Measurements from ENCODE around the gene A2ML1. TPM values are rescaled to one million over a fixed set of nuclear protein-coding genes. Genes with fewer than 3 reads are reported as not detected.
A peak's percentile ranks its signal among the peaks of the same experiment; 100 is the strongest.
"Not testable (repeated sequence)": the region's sequence is repeated elsewhere in the genome, so short reads cannot be mapped to it uniquely, and the experiment has no call there.

Gene A2ML1
- total RNA-seq: not detected in 2 replicates

DNA sequence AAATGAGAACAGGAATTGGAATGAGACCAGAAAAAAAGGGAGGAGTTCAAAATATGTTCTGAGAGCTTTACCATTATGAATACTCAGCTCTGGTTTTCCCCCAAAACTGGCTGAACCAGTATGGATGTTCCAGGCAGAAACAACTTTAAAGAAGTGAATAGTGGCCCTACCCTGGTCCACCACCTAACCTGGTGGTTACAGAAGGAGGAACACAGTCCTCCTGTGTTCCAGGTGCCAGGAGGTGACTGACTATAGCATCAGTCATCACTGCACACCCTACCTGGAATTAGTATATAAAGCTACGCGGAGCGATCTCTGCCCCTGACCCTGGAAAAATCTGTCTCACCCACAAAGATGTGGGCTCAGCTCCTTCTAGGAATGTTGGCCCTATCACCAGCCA is at the start of gene A2ML1:
Gene A2ML1, plus strand, starts transcription at position 324 of the 400 bp plus-strand sequence. Its CDS starts 31 bp downstream, at position 355.
- H3K4me1 Mint-ChIP-seq: peaks cover under 1% of the 10 kb centered on the region
- DNase-seq: no peak
- H3K9me3 Mint-ChIP-seq: no peaks in the 10 kb centered on the region
- peaks cover 15% of the 10 kb centered on the region for H3K27me3 Mint-ChIP-seq
- H3K27ac Mint-ChIP-seq: no peak within 1 kb of the TSS
- H3K4me3 Mint-ChIP-seq: no peak within 1 kb of the TSS
- H3K36me3 Mint-ChIP-seq (ENCODE audit: low read depth): no peaks in the 10 kb centered on the region
- intact Hi-C loops (cut with micrococcal nuclease): no loop called here

DNA sequence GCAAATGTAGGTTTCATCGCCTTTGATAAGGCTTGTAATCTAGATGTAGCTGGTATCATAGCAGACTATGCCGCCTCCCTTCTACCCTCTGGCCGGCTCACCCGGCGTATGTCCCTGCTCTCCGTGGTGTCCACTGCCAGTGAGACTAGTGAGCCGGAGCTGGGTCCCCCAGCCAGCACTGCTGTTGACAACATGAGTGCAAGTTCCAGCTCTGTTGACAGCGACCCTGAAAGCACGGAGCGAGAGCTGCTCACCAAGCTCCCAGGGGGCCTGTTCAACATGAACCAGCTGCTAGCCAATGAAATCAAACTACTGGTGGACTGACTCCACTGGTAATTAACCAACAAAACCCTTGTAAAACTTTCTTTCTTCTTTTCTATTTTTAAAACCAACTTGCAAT is 49.0 kb upstream of the A2ML1 start:
- intact Hi-C loops (cut with micrococcal nuclease): no loop called here
- Mint-ChIP-seq H3K27me3 (no peaks in the 10 kb centered on the region), H3K27ac (no peak overlapping the region), H3K36me3 (ENCODE audit: low read depth) (no peaks in the 10 kb centered on the region), H3K9me3 (no peaks in the 10 kb centered on the region), H3K4me3 (no peak overlapping the region), H3K4me1 (no peaks in the 10 kb centered on the region)
- DNase-seq: no peak

DNA sequence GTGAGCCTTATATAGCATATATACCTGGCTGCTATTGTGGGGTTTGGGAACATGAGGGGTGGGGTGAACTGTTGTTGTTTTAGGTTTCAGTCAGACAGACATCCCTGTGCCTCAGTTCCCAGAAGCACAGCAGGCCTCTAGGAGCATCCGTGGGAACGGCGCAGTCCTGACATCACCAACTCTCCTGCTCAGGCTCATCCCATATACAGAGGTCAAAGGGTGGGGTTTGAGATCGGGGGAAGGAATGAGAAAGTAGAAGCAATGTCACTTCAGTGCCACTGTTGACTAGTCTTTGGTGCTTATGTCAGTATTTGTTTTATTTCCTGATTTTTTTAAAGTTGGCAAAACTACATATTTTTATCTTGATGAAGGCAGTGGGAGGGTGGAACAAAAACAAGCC is 43.1 kb upstream of the A2ML1 start:
- H3K36me3 Mint-ChIP-seq (ENCODE audit: low read depth): no peaks in the 10 kb centered on the region
- H3K4me1 Mint-ChIP-seq: no peaks in the 10 kb centered on the region
- intact Hi-C loops (cut with micrococcal nuclease): no loop called here
- no peak overlapping the region for H3K27ac Mint-ChIP-seq
- H3K9me3 Mint-ChIP-seq: no peaks in the 10 kb centered on the region
- peaks cover 2% of the 10 kb centered on the region for H3K27me3 Mint-ChIP-seq
- no peak for DNase-seq
- H3K4me3 Mint-ChIP-seq: no peak overlapping the region

DNA sequence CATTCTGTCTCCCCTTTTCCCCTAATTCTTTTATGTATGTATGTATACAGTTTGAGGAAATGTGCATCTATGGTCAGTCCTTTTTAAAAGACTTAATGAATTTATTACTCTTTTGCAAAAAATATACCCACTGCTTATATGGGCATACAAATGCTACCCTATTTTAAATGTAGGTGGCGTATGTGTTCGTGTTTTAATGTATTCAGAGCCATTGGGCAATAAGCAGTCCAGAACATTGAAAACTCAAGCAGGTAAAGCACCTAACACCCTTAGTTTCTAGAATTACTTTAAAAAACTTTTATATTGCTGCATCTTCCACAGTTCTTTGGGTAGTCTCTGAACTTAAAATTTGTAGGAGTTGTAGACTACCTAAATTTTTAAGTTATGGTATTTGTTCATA is 42.6 kb upstream of the A2ML1 start:
- H3K4me3 Mint-ChIP-seq: no peak overlapping the region
- no peaks in the 10 kb centered on the region for H3K9me3 Mint-ChIP-seq
- no peak for DNase-seq
- no peaks in the 10 kb centered on the region for H3K4me1 Mint-ChIP-seq
- no peak overlapping the region for H3K27ac Mint-ChIP-seq
- no peaks in the 10 kb centered on the region for H3K36me3 Mint-ChIP-seq (ENCODE audit: low read depth)
- H3K27me3 Mint-ChIP-seq: peaks cover 2% of the 10 kb centered on the region
- intact Hi-C loops (cut with micrococcal nuclease): no loop called here

DNA sequence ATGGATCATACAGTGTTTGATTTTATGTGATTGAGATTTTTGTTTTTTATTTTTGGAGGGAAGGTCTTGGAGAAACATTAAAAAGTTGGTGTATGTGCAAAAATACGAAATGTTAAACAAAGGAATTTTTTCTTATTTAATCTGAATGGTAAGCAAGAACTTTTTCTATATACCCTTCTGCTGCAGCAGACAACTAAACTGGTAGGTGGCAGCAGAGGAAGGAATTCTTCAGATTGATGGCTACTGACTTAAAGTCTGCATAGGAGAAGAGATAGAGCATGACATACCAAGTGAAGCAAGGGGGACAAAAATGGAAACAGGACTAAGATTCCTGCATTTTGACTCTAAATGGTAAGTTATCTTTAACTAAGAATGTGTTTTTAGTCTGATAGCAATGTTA is 42.0 kb upstream of the A2ML1 start:
- intact Hi-C loops (cut with micrococcal nuclease): no loop called here

DNA sequence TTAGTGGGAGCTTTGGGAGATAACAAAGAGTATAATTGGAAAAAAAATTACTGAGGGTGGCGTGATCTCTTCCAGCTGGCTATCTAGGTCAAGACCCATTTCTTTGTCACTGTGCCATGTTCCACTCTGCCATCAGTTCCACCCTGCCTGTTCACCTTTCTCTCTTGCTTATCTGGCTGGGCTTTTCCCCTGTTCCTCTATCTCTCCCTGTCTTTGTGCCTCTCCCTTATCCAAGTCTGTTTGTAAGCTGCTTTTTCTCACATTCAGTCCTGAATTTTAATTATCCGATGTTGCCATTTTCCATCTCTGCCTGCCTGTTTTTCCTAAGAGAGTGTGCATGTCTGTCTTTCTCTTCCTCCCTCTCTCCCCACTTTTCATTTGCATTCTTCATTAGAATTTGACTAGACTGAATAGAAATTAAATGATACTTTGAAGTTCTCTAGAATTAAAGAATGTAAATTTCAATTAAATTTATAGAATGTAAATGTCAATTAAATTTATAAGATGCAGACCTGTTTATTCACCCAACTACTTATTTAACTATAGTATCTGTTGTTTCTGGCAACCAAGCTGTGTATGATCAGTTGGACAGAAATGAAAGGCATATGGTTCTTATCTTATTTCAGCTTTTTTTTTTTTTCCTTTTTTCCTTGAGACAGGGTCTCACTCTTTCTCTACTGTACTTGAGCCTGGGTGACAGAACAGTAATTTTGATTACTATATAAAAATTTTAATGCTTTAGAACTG is 40.9 kb upstream of the A2ML1 start:
- Mint-ChIP-seq H3K4me3 (no peak overlapping the region), H3K27ac (no peak overlapping the region), H3K9me3 (no peaks in the 10 kb centered on the region), H3K36me3 (ENCODE audit: low read depth) (no peaks in the 10 kb centered on the region), H3K4me1 (no peaks in the 10 kb centered on the region), H3K27me3 (peaks cover 2% of the 10 kb centered on the region)
- DNase-seq: no peak
- intact Hi-C loops (cut with micrococcal nuclease): no loop called here

More for the DNA sequence above, 42.0 kb upstream of the A2ML1 start:
- H3K9me3 Mint-ChIP-seq: no peaks in the 10 kb centered on the region
- H3K27ac Mint-ChIP-seq: no peak overlapping the region
- H3K4me3 Mint-ChIP-seq: no peak overlapping the region
- no peak for DNase-seq
- H3K27me3 Mint-ChIP-seq: peaks cover 2% of the 10 kb centered on the region
- no peaks in the 10 kb centered on the region for H3K4me1 Mint-ChIP-seq
- no peaks in the 10 kb centered on the region for H3K36me3 Mint-ChIP-seq (ENCODE audit: low read depth)

DNA sequence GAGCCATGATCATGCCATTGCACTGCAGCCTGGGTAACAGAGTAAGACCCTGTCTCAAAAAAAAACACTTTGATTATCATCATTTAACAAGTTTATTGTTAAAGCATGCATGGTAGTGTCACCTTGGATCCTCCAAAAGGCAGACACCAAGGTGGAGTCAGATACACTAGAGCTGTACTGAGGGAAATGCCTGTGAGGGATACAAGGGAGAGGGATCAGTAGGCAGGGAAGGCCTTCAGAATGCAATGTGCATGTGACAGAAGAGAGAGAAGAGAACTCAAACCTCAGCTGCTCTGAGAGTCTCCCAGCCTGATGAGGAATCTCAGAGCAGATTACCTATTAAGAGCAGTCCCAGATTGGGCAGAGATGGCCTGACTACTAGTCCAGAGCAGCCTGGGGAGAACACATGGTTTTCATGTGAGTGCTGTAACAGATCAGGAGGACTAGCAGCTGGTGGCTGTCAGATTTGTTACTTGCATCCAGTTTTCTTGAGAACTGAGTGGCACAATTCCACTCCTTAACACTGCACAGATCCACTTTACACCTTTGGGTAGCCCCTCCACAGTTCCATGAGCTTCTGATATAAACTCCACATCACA is 38.0 kb upstream of the A2ML1 start:
- Mint-ChIP-seq H3K27me3 (peaks cover 2% of the 10 kb centered on the region), H3K36me3 (ENCODE audit: low read depth) (no peaks in the 10 kb centered on the region), H3K4me1 (no peaks in the 10 kb centered on the region), H3K9me3 (no peaks in the 10 kb centered on the region), H3K27ac (no peak overlapping the region), H3K4me3 (no peak overlapping the region)
- intact Hi-C loops (cut with micrococcal nuclease): no loop called here
- no peak for DNase-seq

GRCh38 chr12:8785499-8785898 is 36.9 kb upstream of the A2ML1 start:
- DNase-seq: no peak
- Mint-ChIP-seq H3K4me1 (no peaks in the 10 kb centered on the region), H3K27me3 (peaks cover 2% of the 10 kb centered on the region), H3K36me3 (ENCODE audit: low read depth) (no peaks in the 10 kb centered on the region), H3K27ac (no peak overlapping the region), H3K4me3 (no peak overlapping the region), H3K9me3 (no peaks in the 10 kb centered on the region)
- intact Hi-C loops (cut with micrococcal nuclease): no loop called here

DNA sequence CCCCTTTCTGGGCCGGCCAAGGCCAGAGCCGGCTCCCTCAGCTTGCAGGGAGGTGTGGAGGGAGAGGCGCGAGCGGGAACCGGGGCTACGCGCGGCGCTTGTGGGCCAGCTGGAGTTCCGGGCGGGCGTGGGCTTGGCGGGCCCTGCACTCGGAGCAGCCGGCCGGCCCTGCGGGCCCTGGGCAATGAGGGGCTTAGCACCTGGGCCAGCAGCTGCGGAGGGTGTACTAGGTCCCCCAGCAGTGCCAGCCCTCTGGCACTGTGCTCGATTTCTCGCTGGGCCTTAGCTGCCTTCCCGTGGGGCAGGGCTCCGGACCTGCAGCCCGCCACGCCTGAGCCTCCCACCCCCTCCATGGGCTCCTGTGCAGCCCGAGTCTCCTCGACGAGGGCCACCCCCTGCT is 35.2 kb upstream of the A2ML1 start:
- H3K36me3 Mint-ChIP-seq (ENCODE audit: low read depth); H3K27me3 Mint-ChIP-seq; H3K9me3 Mint-ChIP-seq; intact Hi-C loops (cut with micrococcal nuclease); H3K27ac Mint-ChIP-seq; DNase-seq; H3K4me1 Mint-ChIP-seq; H3K4me3 Mint-ChIP-seq: not testable (repeated sequence)

- H3K27me3 Mint-ChIP-seq; H3K36me3 Mint-ChIP-seq (ENCODE audit: low read depth); H3K4me1 Mint-ChIP-seq; intact Hi-C loops (cut with micrococcal nuclease); DNase-seq; H3K9me3 Mint-ChIP-seq; H3K27ac Mint-ChIP-seq: not testable (repeated sequence)
- peak overlapping the region; percentile 63 for H3K4me3 Mint-ChIP-seq
Measured at GRCh38 chr12:8788706-8789105, 33.7 kb upstream of the A2ML1 start.

- H3K9me3 Mint-ChIP-seq; H3K36me3 Mint-ChIP-seq (ENCODE audit: low read depth); DNase-seq; intact Hi-C loops (cut with micrococcal nuclease); H3K27me3 Mint-ChIP-seq; H3K4me1 Mint-ChIP-seq; H3K27ac Mint-ChIP-seq: not testable (repeated sequence)
- peak overlapping the region; percentile 63 for H3K4me3 Mint-ChIP-seq
Measured at GRCh38 chr12:8789341-8790013, 32.9 kb upstream of the A2ML1 start.

GRCh38 chr12:8793226-8793625 is 29.2 kb upstream of the A2ML1 start:
- H3K36me3 Mint-ChIP-seq (ENCODE audit: low read depth); H3K4me3 Mint-ChIP-seq; H3K27me3 Mint-ChIP-seq; H3K9me3 Mint-ChIP-seq; H3K4me1 Mint-ChIP-seq; intact Hi-C loops (cut with micrococcal nuclease); DNase-seq; H3K27ac Mint-ChIP-seq: not testable (repeated sequence)

DNA sequence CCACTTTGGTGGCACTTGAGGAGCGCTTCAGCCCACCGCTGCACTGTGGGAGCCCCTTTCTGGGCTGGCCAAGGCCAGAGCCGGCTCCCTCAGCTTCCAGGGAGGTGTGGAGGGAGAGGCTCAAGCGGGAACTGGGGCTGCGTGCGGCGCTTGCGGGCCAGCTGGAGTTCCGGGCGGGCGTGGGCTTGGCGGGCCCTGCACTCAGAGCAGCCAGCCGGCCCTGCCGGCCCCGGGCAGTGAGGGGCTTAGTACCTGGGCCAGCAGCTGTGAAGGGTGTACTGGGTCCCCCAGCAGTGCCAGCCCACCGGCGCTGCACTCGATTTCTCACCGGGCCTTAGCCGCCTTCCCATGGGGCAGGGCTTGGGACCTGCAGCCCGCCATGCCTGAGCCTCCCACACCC is 27.8 kb upstream of the A2ML1 start:
- H3K4me1 Mint-ChIP-seq; H3K9me3 Mint-ChIP-seq; H3K36me3 Mint-ChIP-seq (ENCODE audit: low read depth); intact Hi-C loops (cut with micrococcal nuclease); DNase-seq; H3K27ac Mint-ChIP-seq; H3K4me3 Mint-ChIP-seq; H3K27me3 Mint-ChIP-seq: not testable (repeated sequence)

DNA sequence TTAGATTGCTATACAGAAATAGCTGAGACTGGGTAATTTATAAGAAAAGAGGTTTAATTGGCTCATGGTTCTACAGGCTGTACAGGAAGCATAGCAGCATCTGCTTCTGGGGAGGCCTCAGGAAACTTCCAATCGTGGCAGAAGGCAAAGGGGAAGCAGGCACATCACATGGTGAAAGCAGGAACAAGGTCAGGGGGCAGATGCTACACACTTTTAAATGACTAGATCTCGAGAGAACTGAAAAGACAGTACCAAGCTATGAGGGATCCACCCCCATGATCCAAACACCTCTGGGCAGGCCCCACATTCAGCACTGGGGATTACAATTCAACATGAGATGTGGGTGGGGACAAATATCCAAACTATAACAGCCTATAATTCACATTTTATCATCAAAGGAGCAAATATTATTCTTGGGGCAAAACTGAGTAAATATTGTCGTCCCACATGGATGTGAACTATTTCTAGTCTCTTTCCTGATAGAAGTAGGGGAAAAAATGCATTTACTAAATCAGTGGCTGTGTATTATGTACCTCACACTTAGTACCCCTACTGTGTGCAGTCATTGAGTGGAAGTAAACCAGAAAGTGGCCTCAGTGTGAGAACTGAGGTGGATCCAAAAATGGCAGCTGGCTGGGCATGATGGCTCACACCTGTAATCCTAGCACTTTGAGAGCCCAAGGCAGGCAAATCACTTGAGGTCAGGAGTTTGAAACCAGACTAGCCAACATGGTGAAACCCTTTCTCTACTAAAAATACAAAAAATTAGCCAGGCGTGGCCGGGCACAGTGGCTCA is 25.4 kb upstream of the A2ML1 start:
- DNase-seq: no peak
- intact Hi-C loops (cut with micrococcal nuclease): no loop called here
- Mint-ChIP-seq H3K27me3 (no peaks in the 10 kb centered on the region), H3K4me3 (no peak overlapping the region), H3K9me3 (no peaks in the 10 kb centered on the region), H3K36me3 (ENCODE audit: low read depth) (no peaks in the 10 kb centered on the region), H3K4me1 (no peaks in the 10 kb centered on the region), H3K27ac (no peak overlapping the region)

Data from activated CD4-positive, alpha-beta T cell treated with anti-CD3 and anti-CD28 coated beads, Interleukin-2, amount 10 ng/mL, durations not matched to agents 24 days and 14 days (primary cell).